ENCODE results near the gene PEX16. TPM values are rescaled to one million over a fixed set of nuclear protein-coding genes. Genes with fewer than 3 reads are reported as not detected.

PEX16 gene
- polyA plus RNA-seq, 1 donor from 2014 or later, result 61.1 TPM

- Histone ChIP-seq H2AFZ (ENCODE audit: low read depth, low read length) (no peak overlapping the region), H3K4me2 (ENCODE audit: low read length) (no peak overlapping the region), H4K20me1 (ENCODE audit: insufficient read depth) (no peaks in the 10 kb centered on the region), H3K9me2 (ENCODE audit: insufficient read depth, low read length) (no peaks in the 10 kb centered on the region), H3K9ac (ENCODE audit: low read length) (no peak overlapping the region), H3K9me3 (ENCODE audit: low read length) (no peaks in the 10 kb centered on the region), H3K27me3 (ENCODE audit: insufficient read depth, low read depth, low read length) (peaks cover 31% of the 10 kb centered on the region), H3K36me3 (ENCODE audit: insufficient read depth, low read length) (no peaks in the 10 kb centered on the region), H3K79me2 (replicated peaks; ENCODE audit: insufficient read depth, low read length) (peaks cover 6% of the 10 kb centered on the region), H3K27ac (ENCODE audit: low read length) (no peak overlapping the region), H3K4me3 (ENCODE audit: low read length) (peak overlapping the region; percentile 98), H3F3A (ENCODE audit: insufficient read depth, low read length, poor library complexity, severe bottlenecking) (peaks cover 8% of the 10 kb centered on the region)
- TF ChIP-seq POLR2AphosphoS5 (IDR thresholded peaks at IDR 0.05) (no peak), RAD21 (conservative IDR thresholded peaks at IDR 0.05) (no peak), REST (IDR thresholded peaks at IDR 0.05; ENCODE audit: borderline replicate concordance) (no peak), MXI1 (conservative IDR thresholded peaks at IDR 0.05; ENCODE audit: poor library complexity, severe bottlenecking) (no peak), EP300 (conservative IDR thresholded peaks at IDR 0.05; ENCODE audit: poor library complexity, severe bottlenecking) (no peak)
These were observed 1.4 kb upstream of the PEX16 start for GRCh38 chr11:45918962-45919675.

GRCh38 chr11:45918331-45918941, 759 bp upstream of the PEX16 start:
- Histone ChIP-seq H3K9me2 (ENCODE audit: insufficient read depth, low read length) (no peaks in the 10 kb centered on the region), H3F3A (ENCODE audit: insufficient read depth, low read length, poor library complexity, severe bottlenecking) (peaks cover 8% of the 10 kb centered on the region), H3K27ac (ENCODE audit: low read length) (peak overlapping the region; percentile 90), H3K27me3 (ENCODE audit: insufficient read depth, low read depth, low read length) (peaks cover 27% of the 10 kb centered on the region), H3K4me2 (ENCODE audit: low read length) (peak overlapping the region; percentile 23), H4K20me1 (ENCODE audit: insufficient read depth) (no peaks in the 10 kb centered on the region), H3K9ac (ENCODE audit: low read length) (peak overlapping the region; percentile 90), H3K36me3 (ENCODE audit: insufficient read depth, low read length) (no peaks in the 10 kb centered on the region), H3K9me3 (ENCODE audit: low read length) (no peaks in the 10 kb centered on the region), H3K79me2 (replicated peaks; ENCODE audit: insufficient read depth, low read length) (peaks cover 6% of the 10 kb centered on the region), H3K4me3 (ENCODE audit: low read length) (peak overlapping the region; percentile 98), H2AFZ (ENCODE audit: low read depth, low read length) (peak overlapping the region; percentile 94)
- TF ChIP-seq POLR2AphosphoS5 (IDR thresholded peaks at IDR 0.05) (peak; percentile 38), SMC3 (conservative IDR thresholded peaks at IDR 0.05; ENCODE audit: poor library complexity) (no peak)

GRCh38 chr11:45917286-45917622, 423 bp downstream of the PEX16 start:
- H3K27me3 ChIP-seq (ENCODE audit: insufficient read depth, low read depth, low read length), result peaks cover 16% of the 10 kb centered on the region
- H3K79me2 ChIP-seq (replicated peaks; ENCODE audit: insufficient read depth, low read length), result peaks cover 6% of the 10 kb centered on the region
- H3K4me3 ChIP-seq (ENCODE audit: low read length), result peak overlapping the region; percentile 98
- peaks cover 8% of the 10 kb centered on the region for H3F3A ChIP-seq (ENCODE audit: insufficient read depth, low read length, poor library complexity, severe bottlenecking)
- no peak for TF ChIP-seq CTCF (IDR thresholded peaks at IDR 0.05; ENCODE audit: poor library complexity, severe bottlenecking)
- TF ChIP-seq MXI1 (conservative IDR thresholded peaks at IDR 0.05; ENCODE audit: poor library complexity, severe bottlenecking), result no peak
- TF ChIP-seq RAD21 (conservative IDR thresholded peaks at IDR 0.05), result no peak
- H3K4me2 ChIP-seq (ENCODE audit: low read length), result peak overlapping the region; percentile 96
- H3K36me3 ChIP-seq (ENCODE audit: insufficient read depth, low read length), result no peaks in the 10 kb centered on the region
- peak overlapping the region; percentile 94 for H2AFZ ChIP-seq (ENCODE audit: low read depth, low read length)
- H4K20me1 ChIP-seq (ENCODE audit: insufficient read depth), result no peaks in the 10 kb centered on the region
- H3K27ac ChIP-seq (ENCODE audit: low read length), result peak overlapping the region; percentile 90
- H3K9ac ChIP-seq (ENCODE audit: low read length), result peak overlapping the region; percentile 90
- H3K9me3 ChIP-seq (ENCODE audit: low read length), result no peaks in the 10 kb centered on the region
- no peaks in the 10 kb centered on the region for H3K9me2 ChIP-seq (ENCODE audit: insufficient read depth, low read length)
